ENCODE data around the gene AK9.
A peak's percentile ranks its signal among the peaks of the same experiment; 100 is the strongest.
"Not testable (repeated sequence)": the region's sequence is repeated elsewhere in the genome, so short reads cannot be mapped to it uniquely, and the experiment has no call there.

Gene AK9

DNA sequence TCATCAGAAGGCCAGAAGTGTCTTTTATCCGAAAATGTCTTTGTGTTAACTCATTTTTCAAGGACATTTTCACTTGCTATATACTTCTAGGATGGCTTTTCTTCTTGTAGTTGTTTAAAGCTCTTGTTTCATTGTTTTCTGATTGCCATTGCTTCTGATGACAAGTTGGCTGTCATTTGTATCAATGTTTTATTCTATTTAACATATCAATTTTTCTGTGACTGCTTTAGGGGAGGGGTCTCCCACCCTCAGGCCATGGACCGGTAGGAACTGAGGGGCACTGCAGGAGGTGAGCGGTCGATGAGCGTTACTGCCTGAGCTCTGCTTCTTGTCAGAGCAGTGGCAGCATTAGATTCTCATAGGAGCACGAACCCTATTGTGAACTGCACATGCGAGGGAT is 65.8 kb downstream of the AK9 start:
- no peak for DNase-seq (ENCODE audit: low read depth)

DNA sequence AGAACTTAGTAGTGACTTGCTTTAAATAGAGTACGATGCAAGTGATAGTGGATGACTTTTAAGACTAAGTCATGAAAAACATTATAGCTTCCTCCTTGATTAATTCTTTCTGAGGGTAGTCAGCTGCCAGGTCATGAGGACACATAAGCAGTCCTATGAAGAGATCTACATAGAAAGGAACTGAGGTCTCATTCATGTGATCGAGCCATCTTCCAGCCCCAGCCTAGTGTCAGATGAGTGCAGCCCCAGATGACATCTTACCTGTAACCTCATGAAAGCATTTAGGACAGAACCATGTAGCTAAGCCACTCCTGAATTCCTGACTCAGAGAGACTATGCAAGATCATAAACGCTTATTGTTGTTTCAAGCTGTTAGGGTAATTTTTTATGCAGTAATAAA is 67.7 kb downstream of the AK9 start:
- no peak for DNase-seq (ENCODE audit: low read depth)

DNA sequence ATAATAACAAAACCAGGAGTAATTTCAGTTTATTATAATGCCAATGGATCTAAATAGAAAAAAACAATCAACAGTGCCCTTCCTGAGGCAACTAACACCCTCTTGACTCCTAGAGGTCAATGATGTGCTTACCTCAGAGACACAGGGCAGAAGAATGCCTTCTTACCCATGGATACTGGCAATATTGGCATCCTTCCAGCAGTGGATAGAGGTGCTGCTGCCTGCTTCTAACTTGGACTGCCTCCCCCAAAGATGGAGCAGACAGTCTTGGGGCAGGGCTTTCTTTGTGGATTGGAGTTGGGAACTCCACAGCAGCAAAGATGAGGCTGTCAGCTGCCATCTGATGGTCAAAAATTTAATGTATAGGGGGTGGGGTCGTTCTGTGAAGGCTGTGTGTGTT is 78.7 kb downstream of the AK9 start:
- DNase-seq (ENCODE audit: low read depth): no peak

DNA sequence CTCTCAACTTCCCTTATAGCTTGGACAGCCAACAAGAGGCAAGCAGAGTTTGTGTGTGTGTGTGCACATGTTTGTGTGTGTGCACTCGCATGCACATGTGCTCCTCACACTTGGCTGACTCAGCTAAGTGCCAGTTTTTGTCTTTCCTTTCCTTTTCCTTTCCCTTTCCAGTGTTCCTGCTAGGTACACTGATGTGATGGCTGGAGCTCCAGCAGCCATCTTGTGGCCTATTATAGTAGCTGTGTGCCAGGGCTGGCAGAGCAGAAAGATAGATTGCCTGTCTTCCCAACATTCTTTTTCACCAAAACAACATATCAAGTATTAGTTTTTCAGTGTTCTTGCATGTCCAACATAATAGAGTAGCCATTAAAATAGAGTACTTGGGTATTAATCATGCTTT is 79.5 kb downstream of the AK9 start:
- no peak for DNase-seq (ENCODE audit: low read depth)

DNA sequence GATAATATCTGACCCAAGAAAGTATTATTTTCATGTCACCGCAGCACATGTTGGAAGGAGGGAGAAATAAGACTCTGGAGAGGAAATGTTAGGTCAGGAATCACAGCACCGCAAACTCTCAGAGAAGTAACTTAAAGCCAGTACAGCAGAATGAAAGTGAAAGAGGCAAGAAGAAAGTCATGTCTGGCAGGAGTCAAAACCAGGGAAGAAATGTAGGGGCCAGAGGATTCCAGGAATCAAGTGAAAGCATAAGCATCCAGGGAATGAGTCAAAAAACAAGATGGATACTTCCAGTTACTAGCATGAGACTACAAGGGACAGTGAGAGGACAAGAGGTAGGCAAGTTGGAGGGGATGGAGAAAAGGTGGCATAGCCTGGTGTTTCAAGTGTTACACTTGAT is 80.4 kb downstream of the AK9 start:
- no peak for DNase-seq (ENCODE audit: low read depth)

DNA sequence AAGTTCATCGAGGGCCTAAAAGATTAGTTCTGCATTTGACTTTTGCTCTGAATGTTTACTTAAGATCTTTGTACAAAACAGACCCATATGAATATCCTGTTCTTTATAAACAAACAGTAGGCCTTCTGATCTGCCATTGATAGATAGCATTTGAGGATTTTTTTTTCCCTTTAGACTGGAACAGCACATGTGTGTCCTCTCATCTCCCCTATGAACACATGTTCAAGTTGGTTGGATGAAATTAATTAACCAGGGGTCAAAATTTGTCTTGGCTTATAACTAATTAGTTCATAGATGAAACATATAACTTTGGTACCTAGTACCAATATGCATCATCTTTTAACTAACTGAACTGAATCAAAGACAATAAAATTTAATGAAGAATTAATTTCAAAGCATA is 81.3 kb downstream of the AK9 start:
- DNase-seq (ENCODE audit: low read depth): no peak

DNA sequence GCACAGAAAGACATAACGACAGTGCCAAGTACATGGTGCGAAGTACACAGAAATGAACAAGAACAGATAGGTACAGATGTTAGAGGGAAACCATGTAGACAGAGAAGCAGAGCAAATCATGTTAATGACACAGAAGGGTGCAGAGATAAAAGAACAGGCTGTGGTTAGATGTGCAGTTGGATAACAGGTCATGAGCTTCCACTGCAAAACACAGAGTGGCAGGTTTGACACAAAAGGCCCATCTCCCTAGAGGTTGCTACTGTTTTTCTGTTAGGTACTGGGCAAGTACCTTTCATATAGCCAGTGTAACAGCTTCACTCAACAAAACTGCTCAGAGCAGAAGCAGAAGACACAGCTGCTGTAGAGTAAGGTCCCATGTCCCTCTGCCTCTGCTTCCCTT is 84.6 kb downstream of the AK9 start:
- DNase-seq (ENCODE audit: low read depth): no peak

DNA sequence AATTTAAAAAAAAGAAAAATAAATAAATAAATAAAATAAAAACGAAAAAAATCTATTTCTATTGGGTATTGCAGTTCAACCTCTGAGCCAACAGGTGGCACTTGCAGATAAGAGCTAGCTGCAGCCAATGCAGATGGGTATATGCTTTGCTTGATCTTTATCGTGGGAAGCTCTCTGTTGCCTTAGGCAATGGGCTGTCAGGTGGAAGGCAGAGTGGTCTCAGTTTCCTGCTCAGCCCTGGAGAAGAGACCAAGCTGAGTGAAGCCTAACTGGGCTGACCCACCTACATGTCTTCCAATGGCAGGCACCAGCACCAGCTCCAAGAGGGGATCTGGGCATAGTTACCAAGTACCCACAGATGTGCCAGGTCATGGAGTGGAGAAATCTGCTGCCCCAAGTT is 95.0 kb downstream of the AK9 start:
- DNase-seq (ENCODE audit: low read depth): no peak

DNA sequence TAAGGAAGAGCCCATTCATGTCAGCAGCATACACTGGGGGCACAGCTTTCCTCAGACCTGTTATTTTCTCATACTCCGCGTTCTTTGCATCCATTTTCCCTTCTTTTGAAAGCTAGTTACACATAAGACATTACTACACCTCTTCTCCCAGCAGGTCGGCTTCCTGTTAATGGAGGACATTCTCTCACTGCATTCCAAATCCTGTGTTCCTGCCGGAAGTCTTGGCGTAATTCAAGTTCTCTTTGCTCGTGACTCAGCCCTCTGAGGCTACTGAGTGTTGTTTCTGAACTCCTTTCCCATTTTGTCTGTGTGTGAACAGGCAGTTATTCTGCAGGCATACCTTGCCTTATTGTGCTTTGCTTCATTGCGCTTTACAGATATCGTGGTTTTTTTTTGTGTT is 110.5 kb downstream of the AK9 start:
- DNase-seq (ENCODE audit: low read depth): no peak

DNA sequence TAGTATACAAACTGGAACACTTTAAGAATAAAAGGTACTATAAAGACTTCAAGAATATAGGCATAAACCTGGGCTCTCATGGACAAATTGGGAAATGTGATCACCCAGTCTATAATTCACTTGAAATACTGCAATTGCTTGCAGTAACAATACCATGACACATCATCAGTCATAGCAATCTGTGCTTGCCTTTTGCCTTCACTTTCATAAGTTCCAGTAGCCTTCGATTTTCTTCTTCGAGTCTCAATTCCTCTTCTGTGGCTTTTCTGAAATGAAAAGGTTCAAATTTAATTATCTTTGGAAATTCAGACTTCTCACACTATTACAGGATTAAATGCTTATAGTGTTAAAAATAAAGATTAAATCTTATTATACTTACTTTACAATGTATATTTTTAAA is 111.6 kb downstream of the AK9 start:
- DNase-seq (ENCODE audit: low read depth): no peak

DNA sequence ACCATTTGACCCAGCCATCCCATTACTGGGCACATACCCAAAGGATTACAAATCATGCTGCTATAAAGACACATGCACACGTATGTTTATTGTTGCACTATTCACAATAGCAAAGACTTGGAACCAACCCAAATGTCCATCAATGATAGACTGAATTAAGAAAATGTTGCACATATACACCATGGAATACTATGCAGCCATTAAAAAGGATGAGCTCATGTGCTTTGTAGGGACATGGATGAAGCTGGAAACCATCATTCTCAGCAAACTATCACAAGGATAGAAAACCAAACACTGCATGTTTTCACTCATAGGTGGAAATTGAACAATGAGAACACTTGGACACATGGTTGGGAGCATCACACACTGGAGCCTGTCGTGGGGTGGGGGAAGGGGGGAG is 121.1 kb downstream of the AK9 start:
- DNase-seq (ENCODE audit: low read depth): not testable (repeated sequence)

DNA sequence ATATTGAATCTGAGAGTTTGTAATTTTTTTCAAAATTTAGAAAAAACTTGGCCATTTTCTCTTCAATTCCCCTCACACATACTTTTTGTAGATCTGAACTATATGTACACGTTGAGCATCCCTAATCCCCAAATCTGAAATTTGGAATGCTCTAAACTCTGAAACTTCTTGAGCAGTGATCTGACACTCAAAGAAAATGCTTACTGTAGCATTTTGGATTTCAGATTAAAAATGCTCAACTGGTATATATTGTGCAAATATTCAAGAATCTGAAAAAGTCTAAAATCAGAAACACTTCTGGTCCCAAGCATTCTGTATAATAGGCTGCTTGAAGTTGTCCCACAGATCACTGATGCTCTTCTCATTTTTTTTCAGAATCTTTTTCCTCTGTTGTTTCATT is 129.2 kb downstream of the AK9 start:
- DNase-seq (ENCODE audit: low read depth): no peak

DNA sequence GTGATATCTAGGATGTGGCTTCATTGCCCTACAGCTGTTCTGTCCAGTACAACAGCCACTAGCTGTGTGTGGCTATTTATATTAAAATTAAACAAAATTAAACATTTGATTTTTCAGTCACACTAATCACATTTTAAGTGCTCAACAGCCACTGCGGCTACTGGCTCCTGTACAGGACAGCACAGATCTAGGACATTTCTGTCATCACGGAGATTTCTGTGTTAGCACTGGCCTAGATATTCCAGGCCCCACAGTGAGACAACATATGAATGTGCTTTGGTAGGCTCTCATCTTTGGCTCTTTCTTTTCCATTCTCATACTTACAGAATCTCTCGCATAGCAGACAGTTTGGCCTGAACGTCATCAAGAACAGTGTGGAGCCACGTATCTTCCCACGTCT is 159.6 kb downstream of the AK9 start:
- no peak for DNase-seq (ENCODE audit: low read depth)

DNA sequence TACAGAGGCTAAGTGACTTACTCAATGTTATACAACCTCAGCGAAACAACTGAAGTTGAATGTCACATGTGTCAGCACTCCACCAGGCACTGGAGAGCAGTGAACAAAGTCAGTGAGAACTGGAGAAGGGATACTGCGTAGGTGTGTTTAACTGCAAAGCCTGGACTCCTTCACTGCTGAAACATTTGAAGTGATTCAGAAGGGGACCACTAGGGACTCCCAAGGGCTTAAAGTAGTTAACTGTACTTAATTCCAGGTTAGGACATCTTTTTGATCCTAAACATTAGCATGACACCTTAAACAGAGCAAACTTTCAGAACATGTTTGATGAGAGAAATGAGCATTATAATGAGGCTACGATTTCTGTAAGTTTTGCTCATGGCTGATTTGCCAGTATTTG is 163.0 kb downstream of the AK9 start:
- DNase-seq (ENCODE audit: low read depth): no peak

DNA sequence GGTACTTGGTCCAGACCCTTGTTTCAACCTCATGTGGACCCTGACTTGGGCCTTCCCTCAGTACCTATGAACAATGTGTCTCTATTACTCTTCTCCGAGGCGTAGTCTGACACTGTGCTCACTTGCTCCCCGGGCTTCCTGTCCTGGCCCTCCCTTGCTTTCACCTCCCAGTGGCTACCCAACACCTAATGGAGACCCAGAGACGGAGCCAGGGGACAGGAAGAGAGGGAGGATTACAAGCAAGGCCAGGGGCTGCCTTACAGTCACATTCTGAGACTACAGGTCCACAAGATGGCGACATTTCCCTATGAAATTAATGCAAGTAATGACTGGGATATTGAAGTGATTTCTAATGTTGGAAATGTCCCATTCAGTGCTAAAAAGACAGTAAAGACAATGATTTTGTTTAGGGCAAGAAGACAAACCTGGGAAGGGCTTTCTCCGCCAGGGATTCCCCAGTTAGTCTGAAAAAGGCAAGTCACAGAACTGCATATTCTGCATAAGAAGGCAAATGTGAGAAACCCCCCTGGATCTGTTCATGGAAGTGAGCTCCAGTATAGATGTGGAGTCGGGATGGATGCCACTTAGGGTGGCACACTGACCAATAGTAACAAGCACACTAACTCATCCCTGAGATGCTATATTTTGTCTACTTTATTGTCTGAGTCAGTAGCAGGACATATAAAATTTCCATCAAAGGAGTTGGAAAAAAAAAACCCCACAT is 163.9 kb downstream of the AK9 start:
- peak; percentile 17 for DNase-seq (ENCODE audit: low read depth)

DNA sequence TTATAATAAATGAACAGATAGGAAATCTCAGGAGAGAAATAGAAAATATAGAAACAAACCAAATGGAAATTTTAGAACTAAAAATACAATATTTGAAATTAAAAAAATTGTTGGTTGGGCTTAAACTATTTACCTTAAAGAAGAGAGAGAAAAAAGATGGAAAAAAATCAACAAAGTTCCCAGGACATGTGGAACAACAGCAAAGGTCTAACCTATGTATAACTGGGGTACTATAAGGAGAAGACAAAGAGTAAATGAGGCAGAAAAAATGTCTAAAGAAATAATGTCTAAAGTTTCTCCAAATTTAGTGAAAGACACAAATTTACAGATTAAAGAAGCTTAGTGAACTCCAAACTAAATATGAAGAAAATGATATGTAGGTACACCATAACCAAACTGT is 166.9 kb downstream of the AK9 start:
- DNase-seq (ENCODE audit: low read depth): no peak

DNA sequence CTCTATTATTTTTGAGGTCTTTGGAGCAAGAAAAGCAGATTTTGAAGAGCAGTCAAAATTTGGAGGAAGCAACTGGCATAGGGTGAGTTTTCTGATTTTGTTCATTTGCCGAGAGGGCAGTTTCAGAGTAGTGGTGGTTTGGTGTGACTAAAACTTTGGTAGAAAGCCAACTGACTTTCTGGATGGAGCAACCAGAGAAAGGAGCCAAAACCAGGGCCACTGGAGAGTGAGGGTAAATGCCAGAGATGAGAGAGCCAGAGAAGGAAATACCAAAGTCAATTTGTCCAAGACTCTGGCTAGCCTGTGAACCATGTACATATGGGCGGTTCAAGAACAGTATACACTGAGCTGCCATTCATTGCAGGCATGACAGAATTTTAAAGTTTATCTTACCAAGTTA is 167.5 kb downstream of the AK9 start:
- DNase-seq (ENCODE audit: low read depth): no peak

DNA sequence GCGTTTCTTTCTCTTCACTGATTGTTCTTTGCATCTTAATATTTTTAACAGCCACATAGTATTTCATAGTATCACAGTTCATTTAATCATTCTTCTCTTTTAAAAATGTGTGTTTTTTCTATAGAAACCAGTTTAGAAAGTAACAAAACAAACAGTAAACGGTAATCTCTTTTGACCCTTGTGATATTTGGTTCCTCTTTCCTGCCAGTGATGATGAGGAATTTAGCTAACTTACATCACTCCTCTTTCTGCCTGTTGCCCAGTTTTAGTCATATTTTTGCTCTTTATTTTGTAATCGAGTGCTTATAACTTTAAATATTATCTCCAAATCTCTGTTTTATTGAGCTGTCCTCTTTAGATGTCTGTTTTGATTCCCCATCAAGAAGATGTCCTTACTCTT is 169.9 kb downstream of the AK9 start:
- no peak for DNase-seq (ENCODE audit: low read depth)

DNA sequence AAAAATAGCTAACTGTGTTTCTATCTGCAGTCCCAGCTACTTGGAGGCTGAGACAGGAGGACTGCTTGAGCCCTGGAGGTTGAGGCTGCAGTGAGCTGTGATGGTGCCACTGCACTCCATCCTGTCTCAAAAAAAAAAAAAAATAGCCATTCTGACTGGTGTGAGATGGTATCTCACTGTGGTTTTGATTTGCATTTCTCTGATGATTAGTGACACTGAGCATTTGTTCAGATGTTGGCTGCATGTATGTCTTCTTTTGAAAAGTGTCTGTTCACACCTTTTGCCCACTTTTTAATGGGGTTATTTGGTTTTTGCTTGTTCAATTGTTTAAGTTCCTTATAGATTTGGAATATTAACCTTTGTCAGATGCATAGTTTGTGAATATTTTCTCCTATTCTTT is 171.4 kb downstream of the AK9 start:
- not testable (repeated sequence) for DNase-seq (ENCODE audit: low read depth)

DNA sequence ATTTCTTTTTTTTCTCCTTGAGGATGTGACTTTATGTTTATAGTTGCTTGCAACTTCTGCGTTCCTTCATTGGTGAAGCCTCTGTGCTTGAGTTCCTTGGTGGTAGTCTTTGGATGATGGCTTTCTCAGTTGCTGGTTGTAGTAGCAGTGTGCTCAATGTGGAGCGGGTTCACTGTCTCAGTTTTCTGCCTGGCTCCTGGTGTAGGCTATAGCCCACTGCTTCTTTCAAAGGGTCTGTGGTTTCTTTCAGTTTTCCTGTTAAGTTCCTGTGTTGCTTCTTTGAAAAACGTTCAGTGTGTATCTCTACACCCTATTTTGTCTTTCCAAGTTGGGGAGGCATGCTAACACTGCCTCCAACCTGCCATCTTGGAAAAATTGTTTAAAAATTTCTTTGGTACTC is 174.1 kb downstream of the AK9 start:
- DNase-seq (ENCODE audit: low read depth): no peak

DNA sequence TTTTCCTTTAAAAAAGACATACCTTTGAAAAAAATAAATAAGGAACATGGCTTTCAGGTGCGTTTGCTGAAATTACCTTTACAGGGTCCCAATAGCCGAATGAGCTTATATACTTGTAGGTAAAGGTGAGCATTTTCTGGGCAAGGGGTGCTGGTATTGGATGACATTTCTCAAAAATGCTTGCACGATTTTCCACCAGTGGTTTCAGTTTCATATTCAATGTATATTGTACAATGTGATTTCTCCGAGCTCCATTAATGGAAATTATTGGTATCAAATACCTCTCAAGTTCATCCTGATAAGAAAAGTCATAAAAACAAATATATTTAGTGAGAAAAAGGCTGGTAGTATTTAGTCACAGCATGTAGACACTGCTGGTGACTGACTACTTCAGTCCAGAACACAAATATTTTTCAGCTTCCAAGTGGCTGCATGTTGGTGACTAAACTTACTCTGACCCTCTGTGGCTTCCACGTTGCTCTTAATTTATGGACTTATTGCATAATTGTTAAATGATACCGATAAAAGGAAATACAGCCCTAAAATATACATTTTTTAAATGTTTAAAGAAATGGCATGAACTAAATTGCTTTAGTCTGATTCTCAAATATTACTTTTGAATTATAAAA is 175.1 kb downstream of the AK9 start:
- DNase-seq (ENCODE audit: low read depth): no peak

DNA sequence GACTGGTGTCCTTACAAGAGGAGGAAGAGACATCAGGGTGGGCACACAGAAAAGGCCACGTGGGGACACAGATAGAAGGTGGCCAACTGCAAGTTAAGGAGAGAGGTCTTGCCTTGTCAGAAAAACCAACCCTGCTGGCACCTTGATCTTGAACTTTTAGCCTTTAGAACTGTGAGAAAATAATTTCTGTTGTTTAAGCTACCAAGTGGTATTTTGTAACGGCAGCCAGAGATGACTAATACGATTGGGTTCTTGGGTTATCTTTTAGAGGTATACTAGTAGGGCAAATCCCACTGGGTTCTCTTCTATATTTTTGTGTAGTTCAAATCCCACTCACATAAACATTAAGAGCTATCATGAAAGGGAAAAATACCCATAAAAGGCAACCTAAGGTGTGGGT is 176.1 kb downstream of the AK9 start:
- DNase-seq (ENCODE audit: low read depth): no peak

DNA sequence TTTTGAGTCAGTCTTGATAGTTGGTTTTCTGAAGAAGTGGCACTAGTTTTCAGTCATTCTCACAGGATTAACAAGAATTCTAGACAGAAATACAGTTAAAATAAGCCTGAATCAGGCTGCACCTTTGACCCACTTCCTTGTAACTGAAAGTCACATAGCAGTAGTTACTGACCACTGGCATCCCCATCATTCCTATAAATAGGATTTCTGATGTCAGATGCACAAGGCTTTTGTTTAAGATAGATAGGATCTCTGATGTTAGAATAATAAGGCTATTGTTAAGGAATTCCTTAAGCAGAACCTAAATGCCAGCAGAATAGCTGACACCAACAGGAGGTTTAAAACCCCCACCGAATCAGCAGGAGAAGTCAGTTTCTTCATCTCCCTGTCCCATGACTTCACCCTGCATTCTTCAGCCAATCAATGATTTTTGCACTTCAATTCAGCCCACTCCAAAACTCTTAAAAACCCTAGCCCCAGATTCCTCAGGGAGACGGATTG is 177.4 kb downstream of the AK9 start:
- no peak for DNase-seq (ENCODE audit: low read depth)

DNA sequence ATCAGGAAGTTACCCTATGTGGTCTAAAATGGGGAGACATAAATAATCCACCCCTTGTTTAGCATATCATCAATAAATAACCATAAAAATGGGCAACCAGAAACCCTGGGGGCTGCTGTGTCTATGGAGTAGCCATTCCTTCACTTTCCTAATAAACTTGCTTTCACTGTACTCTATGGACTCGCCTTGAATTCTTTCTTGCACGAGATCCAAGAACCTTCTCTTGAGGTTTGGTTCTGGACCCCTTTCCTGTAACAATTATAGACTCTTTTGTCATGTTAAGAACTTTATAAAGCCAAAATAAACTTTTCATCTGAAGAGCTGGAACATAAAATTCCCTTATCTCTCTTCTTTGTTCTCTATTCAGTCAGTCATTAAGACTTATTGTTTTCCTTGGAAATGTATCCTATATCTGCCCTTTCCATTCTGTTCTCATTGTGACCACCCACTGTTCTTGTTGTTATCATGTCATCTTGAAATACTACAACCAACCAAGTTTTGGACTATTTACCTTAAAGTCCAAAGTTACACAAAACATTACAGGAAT is 178.7 kb downstream of the AK9 start:
- DNase-seq (ENCODE audit: low read depth): no peak
